Hematopoietic multipotent progenitor cell (in vitro differentiated cells): ENCODE measurements around the gene PTPRT. TPM values are rescaled to one million over a fixed set of nuclear protein-coding genes. Genes with fewer than 3 reads are reported as not detected.

Experiments used
- DNase-seq, 3 donors: peaks; one replicate each; pipeline ENCODE4 v3.0.0-alpha.2; 2011 to 2015; ENCODE audit warnings: low read depth in 2 of 3, low spot score in 2 of 3
- total RNA-seq: library from RNA; depleted of rRNA; stranded (reverse); fragments of >200 nt; gene quantifications from one replicate; pipeline ENCODE4 v1.2.3, GENCODE V29; 2012

Gene PTPRT
- total RNA-seq, result under 0.01 TPM

- DNase-seq, result no peak
Measured at GRCh38 chr20:43189554-43190331, at the start of gene PTPRT. PTPRT (minus strand) TSS chr20:43189906; CDS start chr20:43189733, 173 bp downstream.

GRCh38 chr20:43238833-43239232 lies 49.1 kb upstream of the PTPRT start:
- DNase-seq, result no peak

- no peak for DNase-seq
Measured at GRCh38 chr20:43238266-43238665, 48.6 kb upstream of the PTPRT start.

GRCh38 chr20:43237651-43238168 lies 48.0 kb upstream of the PTPRT start:
- DNase-seq, result no peak

GRCh38 chr20:43235998-43236397 lies 46.3 kb upstream of the PTPRT start:
- DNase-seq, result no peak

- DNase-seq, result no peak
Measured at GRCh38 chr20:43231829-43232228, 42.1 kb upstream of the PTPRT start.

GRCh38 chr20:43229696-43230095 lies 40.0 kb upstream of the PTPRT start:
- DNase-seq, result no peak

- DNase-seq, result no peak
Measured at GRCh38 chr20:43220612-43221011, 30.9 kb upstream of the PTPRT start.

- DNase-seq, result no peak
Measured at GRCh38 chr20:43210901-43211300, 21.2 kb upstream of the PTPRT start.

- no peak for DNase-seq
Measured at GRCh38 chr20:43209831-43210230, 20.1 kb upstream of the PTPRT start.

- no peak for DNase-seq
Measured at GRCh38 chr20:43205699-43206098, 16.0 kb upstream of the PTPRT start.

GRCh38 chr20:43202100-43202499 lies 12.4 kb upstream of the PTPRT start:
- DNase-seq, result no peak

GRCh38 chr20:43198607-43199006 lies 8.9 kb upstream of the PTPRT start:
- DNase-seq, result no peak

GRCh38 chr20:43196243-43196642 lies 6.5 kb upstream of the PTPRT start:
- no peak for DNase-seq

GRCh38 chr20:43194137-43194536 lies 4.4 kb upstream of the PTPRT start:
- DNase-seq, result no peak

- DNase-seq, result no peak
Measured at GRCh38 chr20:43193443-43193842, 3.7 kb upstream of the PTPRT start.

- peak in 2 of 3 donors; percentile 10 to 24 for DNase-seq
Measured at GRCh38 chr20:43191946-43192863, 2.5 kb upstream of the PTPRT start.

GRCh38 chr20:43191143-43191542 lies 1.4 kb upstream of the PTPRT start:
- no peak for DNase-seq

GRCh38 chr20:43190332-43190953 lies 737 bp upstream of the PTPRT start:
- DNase-seq, result no peak

GRCh38 chr20:43188861-43189553 lies 699 bp downstream of the PTPRT start:
- no peak for DNase-seq
